HEK293 (cell line): Measurements from ENCODE around the gene SEPTIN2.

Experiments
- SP3 ChIP-seq: fragments of 450-650 bp; formaldehyde crosslinking; IDR thresholded peaks from 2 replicates; pipeline ENCODE4 v1.5.1; 2016; ENCODE audit warnings: missing biosample characterization, missing genetic modification characterization
- TRIM28 ChIP-seq: IDR thresholded peaks from 2 replicates; pipeline ENCODE4 v1.6.1; 2011; ENCODE audit warnings: low read length, control low read depth, borderline replicate concordance
- ZNF121 ChIP-seq: fragments of 450-650 bp; formaldehyde crosslinking; IDR thresholded peaks from 2 replicates; pipeline ENCODE4 v1.5.1; 2016; ENCODE audit warnings: missing biosample characterization, missing genetic modification characterization
- ZNF138 ChIP-seq: fragments of 450-650 bp; formaldehyde crosslinking; IDR thresholded peaks from 2 replicates; pipeline ENCODE4 v1.5.1; 2016; ENCODE audit warnings: missing biosample characterization, missing genetic modification characterization, borderline replicate concordance
- ZNF140 ChIP-seq: fragments of 450-650 bp; formaldehyde crosslinking; IDR thresholded peaks from 2 replicates; pipeline ENCODE4 v1.5.1; 2016; ENCODE audit warnings: missing biosample characterization, missing genetic modification characterization
- ZNF174 ChIP-seq: fragments of 450-650 bp; formaldehyde crosslinking; IDR thresholded peaks from 2 replicates; pipeline ENCODE4 v1.5.0; 2017; ENCODE audit warnings: missing biosample characterization, mild to moderate bottlenecking, missing genetic modification characterization
- ZNF2 ChIP-seq: fragments of 450-650 bp; formaldehyde crosslinking; IDR thresholded peaks from 2 replicates; pipeline ENCODE4 v1.5.1; 2016; ENCODE audit warnings: missing biosample characterization, missing genetic modification characterization
- ZNF302 ChIP-seq: fragments of 450-650 bp; formaldehyde crosslinking; IDR thresholded peaks from 2 replicates; pipeline ENCODE4 v1.5.1; 2016; ENCODE audit warnings: missing biosample characterization, missing genetic modification characterization, low read depth
- ZNF335 ChIP-seq: fragments of 450-650 bp; formaldehyde crosslinking; conservative IDR thresholded peaks from 2 replicates; pipeline ENCODE4 v1.5.1; 2016; ENCODE audit warnings: missing biosample characterization, missing genetic modification characterization
- ZNF707 ChIP-seq: fragments of 450-650 bp; formaldehyde crosslinking; IDR thresholded peaks from 2 replicates; pipeline ENCODE4 v1.5.1; 2016; ENCODE audit warnings: missing biosample characterization, missing genetic modification characterization
- TF ChIP-seq, protein P1 (sequence below): fragments of 450-650 bp; formaldehyde crosslinking; IDR thresholded peaks from 2 replicates; pipeline ENCODE4 v1.5.1; 2016; ENCODE audit warnings: missing biosample characterization, missing genetic modification characterization
- TF ChIP-seq, protein P2 (sequence below): fragments of 450-650 bp; formaldehyde crosslinking; IDR thresholded peaks from 2 replicates; pipeline ENCODE4 v1.5.1; 2016; ENCODE audit warnings: missing biosample characterization, missing genetic modification characterization

DNA sequence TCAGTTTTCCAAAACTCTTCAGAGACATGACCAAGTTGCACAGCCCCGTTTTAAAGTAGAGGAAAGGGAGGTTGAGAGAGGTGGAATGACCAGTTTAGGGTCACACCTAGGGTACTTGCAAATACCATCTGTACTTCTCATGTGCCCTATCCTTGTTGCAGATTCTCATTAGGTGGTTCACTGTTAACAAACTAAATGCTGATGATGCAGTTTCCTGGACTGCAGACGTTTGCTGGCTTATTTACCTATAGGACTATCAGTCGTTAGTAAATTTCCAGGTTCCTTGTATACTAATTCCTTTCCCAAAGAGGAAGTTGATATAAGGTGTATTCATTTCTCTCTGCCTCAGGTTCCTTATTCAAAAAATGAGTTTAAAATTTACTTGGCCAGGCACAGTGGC lies 41.8 kb downstream of the SEPTIN2 start:
- TF ChIP-seq ZNF140 (tag by site-specific recombination) (no peak), ZNF707 (tag by site-specific recombination) (no peak), ZNF138 (tag by site-specific recombination) (no peak), ZNF335 (tag by site-specific recombination) (no peak), ZNF174 (no peak), ZNF2 (tag by site-specific recombination) (no peak), TRIM28 (no peak), SP3 (tag by site-specific recombination) (no peak), ZNF302 (tag by site-specific recombination) (no peak), ZNF121 (tag by site-specific recombination) (no peak)
- TF ChIP-seq, protein P1, sequence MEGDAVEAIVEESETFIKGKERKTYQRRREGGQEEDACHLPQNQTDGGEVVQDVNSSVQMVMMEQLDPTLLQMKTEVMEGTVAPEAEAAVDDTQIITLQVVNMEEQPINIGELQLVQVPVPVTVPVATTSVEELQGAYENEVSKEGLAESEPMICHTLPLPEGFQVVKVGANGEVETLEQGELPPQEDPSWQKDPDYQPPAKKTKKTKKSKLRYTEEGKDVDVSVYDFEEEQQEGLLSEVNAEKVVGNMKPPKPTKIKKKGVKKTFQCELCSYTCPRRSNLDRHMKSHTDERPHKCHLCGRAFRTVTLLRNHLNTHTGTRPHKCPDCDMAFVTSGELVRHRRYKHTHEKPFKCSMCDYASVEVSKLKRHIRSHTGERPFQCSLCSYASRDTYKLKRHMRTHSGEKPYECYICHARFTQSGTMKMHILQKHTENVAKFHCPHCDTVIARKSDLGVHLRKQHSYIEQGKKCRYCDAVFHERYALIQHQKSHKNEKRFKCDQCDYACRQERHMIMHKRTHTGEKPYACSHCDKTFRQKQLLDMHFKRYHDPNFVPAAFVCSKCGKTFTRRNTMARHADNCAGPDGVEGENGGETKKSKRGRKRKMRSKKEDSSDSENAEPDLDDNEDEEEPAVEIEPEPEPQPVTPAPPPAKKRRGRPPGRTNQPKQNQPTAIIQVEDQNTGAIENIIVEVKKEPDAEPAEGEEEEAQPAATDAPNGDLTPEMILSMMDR (tag by site-specific recombination) = no peak
- TF ChIP-seq, protein P2, sequence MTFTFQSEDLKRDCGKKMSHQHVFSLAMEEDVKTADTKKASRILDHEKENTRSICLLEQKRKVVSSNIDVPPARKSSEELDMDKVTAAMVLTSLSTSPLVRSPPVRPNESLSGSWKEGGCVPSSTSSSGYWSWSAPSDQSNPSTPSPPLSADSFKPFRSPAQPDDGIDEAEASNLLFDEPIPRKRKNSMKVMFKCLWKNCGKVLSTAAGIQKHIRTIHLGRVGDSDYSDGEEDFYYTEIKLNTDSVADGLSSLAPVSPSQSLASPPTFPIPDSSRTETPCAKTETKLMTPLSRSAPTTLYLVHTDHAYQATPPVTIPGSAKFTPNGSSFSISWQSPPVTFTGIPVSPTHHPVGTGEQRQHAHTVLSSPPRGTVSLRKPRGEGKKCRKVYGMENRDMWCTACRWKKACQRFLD = no peak
